HepG2 (cell line): Measurements from ENCODE around the gene CTXN1.

Experiments
- POLR2AphosphoS5 ChIP-seq: IDR thresholded peaks from 2 replicates; pipeline ENCODE4 v1.6.1; 2012; ENCODE audit warnings: low read depth, low read length
- SNRNP70 ChIP-seq: fragments of 200-400 bp; formaldehyde crosslinking; IDR thresholded peaks from 2 replicates; pipeline ENCODE4 v1.6.1; 2017; ENCODE audit warnings: mild to moderate bottlenecking, low read depth, low read length, moderate library complexity
- TCF7L2 ChIP-seq: IDR thresholded peaks from 2 replicates; pipeline ENCODE4 v1.6.1; 2011; ENCODE audit warnings: mild to moderate bottlenecking, low read depth, low read length, moderate library complexity
- ZNF550 ChIP-seq: sonication (generic); formaldehyde crosslinking; IDR thresholded peaks from 2 replicates; pipeline ENCODE4 v1.4.0; 2020; ENCODE audit warnings: mild to moderate bottlenecking, missing genetic modification reagents, borderline replicate concordance
- ZNF780A ChIP-seq: sonication (generic); formaldehyde crosslinking; IDR thresholded peaks from 2 replicates; pipeline ENCODE4 v1.8.0; 2022; ENCODE audit warnings: mild to moderate bottlenecking, missing genetic modification reagents, moderate library complexity
- TF ChIP-seq, protein P1 (sequence below): sonication (generic); formaldehyde crosslinking; IDR thresholded peaks from 2 replicates; pipeline ENCODE4 v1.4.0; 2020; ENCODE audit warnings: missing genetic modification reagents, mild to moderate bottlenecking, borderline replicate concordance
- TF ChIP-seq, protein P2 (sequence below): sonication (generic); formaldehyde crosslinking; IDR thresholded peaks from 2 replicates; pipeline ENCODE4 v1.5.1; 2020; ENCODE audit warnings: mild to moderate bottlenecking, missing genetic modification reagents
- TF ChIP-seq, protein P3 (sequence below): sonication (generic); formaldehyde crosslinking; IDR thresholded peaks from 2 replicates; pipeline ENCODE4 v1.5.0; 2020; ENCODE audit warnings: mild to moderate bottlenecking, missing genetic modification reagents, moderate library complexity

DNA sequence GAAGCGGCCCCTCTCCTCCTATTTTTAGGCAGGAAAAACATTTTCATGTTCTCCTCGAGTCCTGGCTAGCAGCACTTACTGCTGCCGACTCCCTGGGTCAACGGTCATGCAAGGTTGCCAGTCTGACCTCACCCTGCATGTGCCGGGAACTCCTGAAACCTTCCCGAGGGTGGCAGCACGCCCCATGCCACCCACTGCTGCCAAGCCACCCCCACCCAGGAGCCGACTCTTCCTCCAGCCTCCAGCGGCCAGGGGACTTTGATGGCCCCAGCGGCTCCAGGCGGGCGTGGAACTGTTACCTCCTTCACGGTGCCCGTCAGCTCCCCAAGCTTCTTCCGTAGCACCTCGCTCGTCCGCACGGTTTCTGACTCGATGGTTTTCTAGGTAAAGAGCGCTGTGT is 8.8 kb upstream of the CTXN1 start:
- TF ChIP-seq TCF7L2 (no peak), POLR2AphosphoS5 (no peak), SNRNP70 (no peak), ZNF780A (CRISPR knock-in tag) (no peak), ZNF550 (CRISPR knock-in tag) (no peak)
- TF ChIP-seq, protein P1, sequence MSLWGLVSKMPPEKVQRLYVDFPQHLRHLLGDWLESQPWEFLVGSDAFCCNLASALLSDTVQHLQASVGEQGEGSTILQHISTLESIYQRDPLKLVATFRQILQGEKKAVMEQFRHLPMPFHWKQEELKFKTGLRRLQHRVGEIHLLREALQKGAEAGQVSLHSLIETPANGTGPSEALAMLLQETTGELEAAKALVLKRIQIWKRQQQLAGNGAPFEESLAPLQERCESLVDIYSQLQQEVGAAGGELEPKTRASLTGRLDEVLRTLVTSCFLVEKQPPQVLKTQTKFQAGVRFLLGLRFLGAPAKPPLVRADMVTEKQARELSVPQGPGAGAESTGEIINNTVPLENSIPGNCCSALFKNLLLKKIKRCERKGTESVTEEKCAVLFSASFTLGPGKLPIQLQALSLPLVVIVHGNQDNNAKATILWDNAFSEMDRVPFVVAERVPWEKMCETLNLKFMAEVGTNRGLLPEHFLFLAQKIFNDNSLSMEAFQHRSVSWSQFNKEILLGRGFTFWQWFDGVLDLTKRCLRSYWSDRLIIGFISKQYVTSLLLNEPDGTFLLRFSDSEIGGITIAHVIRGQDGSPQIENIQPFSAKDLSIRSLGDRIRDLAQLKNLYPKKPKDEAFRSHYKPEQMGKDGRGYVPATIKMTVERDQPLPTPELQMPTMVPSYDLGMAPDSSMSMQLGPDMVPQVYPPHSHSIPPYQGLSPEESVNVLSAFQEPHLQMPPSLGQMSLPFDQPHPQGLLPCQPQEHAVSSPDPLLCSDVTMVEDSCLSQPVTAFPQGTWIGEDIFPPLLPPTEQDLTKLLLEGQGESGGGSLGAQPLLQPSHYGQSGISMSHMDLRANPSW (CRISPR knock-in tag): no peak
- TF ChIP-seq, protein P2, sequence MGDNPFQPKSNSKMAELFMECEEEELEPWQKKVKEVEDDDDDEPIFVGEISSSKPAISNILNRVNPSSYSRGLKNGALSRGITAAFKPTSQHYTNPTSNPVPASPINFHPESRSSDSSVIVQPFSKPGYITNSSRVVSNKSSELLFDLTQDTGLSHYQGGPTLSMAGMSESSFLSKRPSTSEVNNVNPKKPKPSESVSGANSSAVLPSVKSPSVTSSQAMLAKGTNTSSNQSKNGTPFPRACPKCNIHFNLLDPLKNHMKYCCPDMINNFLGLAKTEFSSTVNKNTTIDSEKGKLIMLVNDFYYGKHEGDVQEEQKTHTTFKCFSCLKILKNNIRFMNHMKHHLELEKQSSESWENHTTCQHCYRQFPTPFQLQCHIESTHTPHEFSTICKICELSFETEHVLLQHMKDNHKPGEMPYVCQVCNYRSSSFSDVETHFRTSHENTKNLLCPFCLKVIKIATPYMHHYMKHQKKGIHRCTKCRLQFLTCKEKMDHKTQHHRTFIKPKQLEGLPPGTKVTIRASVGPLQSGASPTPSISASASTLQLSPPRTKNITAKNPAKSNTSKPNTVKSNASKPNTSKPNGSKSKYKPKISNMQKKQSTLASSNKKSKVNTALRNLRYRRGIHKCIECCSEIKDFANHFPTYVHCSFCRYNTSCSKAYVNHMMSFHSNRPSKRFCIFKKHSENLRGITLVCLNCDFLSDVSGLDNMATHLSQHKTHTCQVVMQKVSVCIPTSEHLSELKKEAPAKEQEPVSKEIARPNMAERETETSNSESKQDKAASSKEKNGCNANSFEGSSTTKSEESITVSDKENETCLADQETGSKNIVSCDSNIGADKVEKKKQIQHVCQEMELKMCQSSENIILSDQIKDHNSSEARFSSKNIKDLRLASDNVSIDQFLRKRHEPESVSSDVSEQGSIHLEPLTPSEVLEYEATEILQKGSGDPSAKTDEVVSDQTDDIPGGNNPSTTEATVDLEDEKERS (CRISPR knock-in tag): no peak
- TF ChIP-seq, protein P3, sequence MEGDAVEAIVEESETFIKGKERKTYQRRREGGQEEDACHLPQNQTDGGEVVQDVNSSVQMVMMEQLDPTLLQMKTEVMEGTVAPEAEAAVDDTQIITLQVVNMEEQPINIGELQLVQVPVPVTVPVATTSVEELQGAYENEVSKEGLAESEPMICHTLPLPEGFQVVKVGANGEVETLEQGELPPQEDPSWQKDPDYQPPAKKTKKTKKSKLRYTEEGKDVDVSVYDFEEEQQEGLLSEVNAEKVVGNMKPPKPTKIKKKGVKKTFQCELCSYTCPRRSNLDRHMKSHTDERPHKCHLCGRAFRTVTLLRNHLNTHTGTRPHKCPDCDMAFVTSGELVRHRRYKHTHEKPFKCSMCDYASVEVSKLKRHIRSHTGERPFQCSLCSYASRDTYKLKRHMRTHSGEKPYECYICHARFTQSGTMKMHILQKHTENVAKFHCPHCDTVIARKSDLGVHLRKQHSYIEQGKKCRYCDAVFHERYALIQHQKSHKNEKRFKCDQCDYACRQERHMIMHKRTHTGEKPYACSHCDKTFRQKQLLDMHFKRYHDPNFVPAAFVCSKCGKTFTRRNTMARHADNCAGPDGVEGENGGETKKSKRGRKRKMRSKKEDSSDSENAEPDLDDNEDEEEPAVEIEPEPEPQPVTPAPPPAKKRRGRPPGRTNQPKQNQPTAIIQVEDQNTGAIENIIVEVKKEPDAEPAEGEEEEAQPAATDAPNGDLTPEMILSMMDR (CRISPR knock-in tag): no peak
